ENCODE measurements around the gene CMSS1.
A peak's percentile ranks its signal among the peaks of the same experiment; 100 is the strongest.

The CMSS1 gene

GRCh38 chr3:100007313-100007712, 189.7 kb downstream of the CMSS1 start:
- Histone ChIP-seq H3K4me2 (ENCODE audit: low read length) (no peak overlapping the region), H3K27ac (ENCODE audit: low read depth, low read length, poor library complexity, severe bottlenecking) (no peak overlapping the region), H3K9me2 (ENCODE audit: low read depth, low read length) (no peaks in the 10 kb centered on the region), H3F3A (ENCODE audit: insufficient read depth, low read length) (no peaks in the 10 kb centered on the region), H3K27me3 (ENCODE audit: insufficient read depth, low read length) (no peaks in the 10 kb centered on the region), H4K20me1 (ENCODE audit: insufficient read depth, low read length) (no peaks in the 10 kb centered on the region), H3K9me3 (ENCODE audit: low read length) (no peaks in the 10 kb centered on the region), H3K36me3 (ENCODE audit: insufficient read depth, low read length) (no peaks in the 10 kb centered on the region), H3K9ac (ENCODE audit: low read length) (no peak overlapping the region), H3K4me1 (ENCODE audit: insufficient read depth, low read length, severe bottlenecking) (peaks cover 15% of the 10 kb centered on the region), H3K4me3 (ENCODE audit: low read depth, low read length, poor library complexity, severe bottlenecking) (no peak overlapping the region), H3K79me2 (ENCODE audit: insufficient read depth, low read length) (no peaks in the 10 kb centered on the region), H2AFZ (ENCODE audit: low read length) (no peak overlapping the region)
- TF ChIP-seq, protein P1, sequence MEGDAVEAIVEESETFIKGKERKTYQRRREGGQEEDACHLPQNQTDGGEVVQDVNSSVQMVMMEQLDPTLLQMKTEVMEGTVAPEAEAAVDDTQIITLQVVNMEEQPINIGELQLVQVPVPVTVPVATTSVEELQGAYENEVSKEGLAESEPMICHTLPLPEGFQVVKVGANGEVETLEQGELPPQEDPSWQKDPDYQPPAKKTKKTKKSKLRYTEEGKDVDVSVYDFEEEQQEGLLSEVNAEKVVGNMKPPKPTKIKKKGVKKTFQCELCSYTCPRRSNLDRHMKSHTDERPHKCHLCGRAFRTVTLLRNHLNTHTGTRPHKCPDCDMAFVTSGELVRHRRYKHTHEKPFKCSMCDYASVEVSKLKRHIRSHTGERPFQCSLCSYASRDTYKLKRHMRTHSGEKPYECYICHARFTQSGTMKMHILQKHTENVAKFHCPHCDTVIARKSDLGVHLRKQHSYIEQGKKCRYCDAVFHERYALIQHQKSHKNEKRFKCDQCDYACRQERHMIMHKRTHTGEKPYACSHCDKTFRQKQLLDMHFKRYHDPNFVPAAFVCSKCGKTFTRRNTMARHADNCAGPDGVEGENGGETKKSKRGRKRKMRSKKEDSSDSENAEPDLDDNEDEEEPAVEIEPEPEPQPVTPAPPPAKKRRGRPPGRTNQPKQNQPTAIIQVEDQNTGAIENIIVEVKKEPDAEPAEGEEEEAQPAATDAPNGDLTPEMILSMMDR (IDR thresholded peaks at IDR 0.05; ENCODE audit: low read length) = 0 out of 2 replicates have a peak, but pooled peaks have one; percentile 0
- no peak for TF ChIP-seq EZH2 (IDR thresholded peaks at IDR 0.05; ENCODE audit: borderline replicate concordance, low read length)

- Histone ChIP-seq H2AFZ (ENCODE audit: low read length) (no peak overlapping the region), H3K27ac (ENCODE audit: low read depth, low read length, poor library complexity, severe bottlenecking) (no peak overlapping the region), H3F3A (ENCODE audit: insufficient read depth, low read length) (no peaks in the 10 kb centered on the region), H3K4me3 (ENCODE audit: low read depth, low read length, poor library complexity, severe bottlenecking) (no peak overlapping the region), H3K79me2 (ENCODE audit: insufficient read depth, low read length) (no peaks in the 10 kb centered on the region), H3K27me3 (ENCODE audit: insufficient read depth, low read length) (no peaks in the 10 kb centered on the region), H4K20me1 (ENCODE audit: insufficient read depth, low read length) (no peaks in the 10 kb centered on the region), H3K9me3 (ENCODE audit: low read length) (no peaks in the 10 kb centered on the region), H3K9ac (ENCODE audit: low read length) (no peak overlapping the region), H3K4me1 (ENCODE audit: insufficient read depth, low read length, severe bottlenecking) (peaks cover 15% of the 10 kb centered on the region), H3K36me3 (ENCODE audit: insufficient read depth, low read length) (no peaks in the 10 kb centered on the region), H3K4me2 (ENCODE audit: low read length) (no peak overlapping the region), H3K9me2 (ENCODE audit: low read depth, low read length) (no peaks in the 10 kb centered on the region)
- no peak for TF ChIP-seq EZH2 (IDR thresholded peaks at IDR 0.05; ENCODE audit: borderline replicate concordance, low read length)
- TF ChIP-seq, protein P1 (IDR thresholded peaks at IDR 0.05; ENCODE audit: low read length) = no peak
These were observed 190.5 kb downstream of the CMSS1 start for GRCh38 chr3:100008081-100008698.

GRCh38 chr3:100009276-100010086, 191.8 kb downstream of the CMSS1 start:
- H3K9me2 ChIP-seq (ENCODE audit: low read depth, low read length) = no peaks in the 10 kb centered on the region
- H3K36me3 ChIP-seq (ENCODE audit: insufficient read depth, low read length) = no peaks in the 10 kb centered on the region
- H3K9ac ChIP-seq (ENCODE audit: low read length) = no peak overlapping the region
- no peak overlapping the region for H3K4me3 ChIP-seq (ENCODE audit: low read depth, low read length, poor library complexity, severe bottlenecking)
- no peaks in the 10 kb centered on the region for H3F3A ChIP-seq (ENCODE audit: insufficient read depth, low read length)
- TF ChIP-seq EZH2 (IDR thresholded peaks at IDR 0.05; ENCODE audit: borderline replicate concordance, low read length) = no peak
- TF ChIP-seq, protein P1 (IDR thresholded peaks at IDR 0.05; ENCODE audit: low read length) = no peak
- no peaks in the 10 kb centered on the region for H3K79me2 ChIP-seq (ENCODE audit: insufficient read depth, low read length)
- no peak overlapping the region for H2AFZ ChIP-seq (ENCODE audit: low read length)
- H3K27ac ChIP-seq (ENCODE audit: low read depth, low read length, poor library complexity, severe bottlenecking) = no peak overlapping the region
- H3K27me3 ChIP-seq (ENCODE audit: insufficient read depth, low read length) = no peaks in the 10 kb centered on the region
- no peaks in the 10 kb centered on the region for H3K9me3 ChIP-seq (ENCODE audit: low read length)
- no peaks in the 10 kb centered on the region for H4K20me1 ChIP-seq (ENCODE audit: insufficient read depth, low read length)
- H3K4me1 ChIP-seq (ENCODE audit: insufficient read depth, low read length, severe bottlenecking) = peaks cover 15% of the 10 kb centered on the region
- no peak overlapping the region for H3K4me2 ChIP-seq (ENCODE audit: low read length)

All from OCI-LY1 (cell line).